ENCODE results near the gene CAMKMT. TPM values are rescaled to one million over a fixed set of nuclear protein-coding genes. Genes with fewer than 3 reads are reported as not detected.

Gene CAMKMT
- total RNA-seq, 2 donors from 2014 or later: 10.7 to 11.6 TPM

GRCh38 chr2:44443517-44443916 is 81.8 kb downstream of the CAMKMT start:
- DNase-seq: no peak
- no peaks in the 10 kb centered on the region for H3K36me3 ChIP-seq
- no peaks in the 10 kb centered on the region for H3K4me1 ChIP-seq
- no peak overlapping the region for H3K9ac ChIP-seq (ENCODE audit: low read depth in 2 of 2, low read length in 2 of 2)
- H3K27ac ChIP-seq: no peak overlapping the region
- TF ChIP-seq CTCF (IDR thresholded peaks at IDR 0.05): no peak
- H3K27me3 ChIP-seq: no peaks in the 10 kb centered on the region
- no peaks in the 10 kb centered on the region for H3K9me3 ChIP-seq
- intact Hi-C loops (cut with DNase I): no loop called here
- H3K4me3 ChIP-seq: no peak overlapping the region

GRCh38 chr2:44444881-44445280 is 83.1 kb downstream of the CAMKMT start:
- Histone ChIP-seq H3K36me3 (no peaks in the 10 kb centered on the region), H3K9ac (ENCODE audit: low read depth in 2 of 2, low read length in 2 of 2) (no peak overlapping the region), H3K4me3 (no peak overlapping the region), H3K4me1 (no peaks in the 10 kb centered on the region), H3K27me3 (no peaks in the 10 kb centered on the region), H3K9me3 (no peaks in the 10 kb centered on the region), H3K27ac (no peak overlapping the region)
- TF ChIP-seq CTCF (IDR thresholded peaks at IDR 0.05): no peak
- DNase-seq: no peak
- intact Hi-C loops (cut with DNase I): no loop called here

GRCh38 chr2:44448860-44449527 is 87.2 kb downstream of the CAMKMT start:
- Histone ChIP-seq H3K4me1 (no peaks in the 10 kb centered on the region), H3K27ac (no peak overlapping the region), H3K36me3 (no peaks in the 10 kb centered on the region), H3K9ac (ENCODE audit: low read depth in 2 of 2, low read length in 2 of 2) (no peak overlapping the region), H3K4me3 (no peak overlapping the region), H3K27me3 (no peaks in the 10 kb centered on the region), H3K9me3 (no peaks in the 10 kb centered on the region)
- no peak for DNase-seq
- TF ChIP-seq CTCF (IDR thresholded peaks at IDR 0.05): no peak
- intact Hi-C loops (cut with DNase I): no loop called here

- Histone ChIP-seq H3K27ac (no peak overlapping the region), H3K4me3 (no peak overlapping the region), H3K9ac (ENCODE audit: low read depth in 2 of 2, low read length in 2 of 2) (no peak overlapping the region), H3K36me3 (no peaks in the 10 kb centered on the region), H3K4me1 (no peaks in the 10 kb centered on the region), H3K27me3 (no peaks in the 10 kb centered on the region), H3K9me3 (no peaks in the 10 kb centered on the region)
- TF ChIP-seq CTCF (IDR thresholded peaks at IDR 0.05): no peak
- DNase-seq: no peak
- intact Hi-C loops (cut with DNase I): no loop called here
Observed at GRCh38 chr2:44450082-44450481, 88.3 kb downstream of the CAMKMT start.

GRCh38 chr2:44450806-44451205 is 89.1 kb downstream of the CAMKMT start:
- no peak for TF ChIP-seq CTCF (IDR thresholded peaks at IDR 0.05)
- Histone ChIP-seq H3K36me3 (no peaks in the 10 kb centered on the region), H3K9me3 (no peaks in the 10 kb centered on the region), H3K4me3 (no peak overlapping the region), H3K27me3 (no peaks in the 10 kb centered on the region), H3K9ac (ENCODE audit: low read depth in 2 of 2, low read length in 2 of 2) (no peak overlapping the region), H3K4me1 (no peaks in the 10 kb centered on the region), H3K27ac (no peak overlapping the region)
- intact Hi-C loops (cut with DNase I): no loop called here
- no peak for DNase-seq

Data from colonic mucosa (tissue), 4 donors.